Aorta (tissue), 5 donors: Measurements from ENCODE around the gene LSR. TPM values are rescaled to one million over a fixed set of nuclear protein-coding genes. Genes with fewer than 3 reads are reported as not detected.

Experiments used
- ATAC-seq: fragments of 200-7000 bp; cut with Tn5 transposase; one replicate; pipeline ENCODE4 v1.9.1; 2022; ENCODE audit warnings: moderate library complexity; ENCODE audit not compliant: low FRiP score
- DNase-seq, 2 donors: peaks; one replicate each; pipeline ENCODE4 v3.0.0-alpha.2; 2020
- H3K27ac ChIP-seq, 2 donors: one replicate each; pipeline ENCODE4 v1.5.1; 2013; ENCODE audit warnings: low read length in 2 of 2, mild to moderate bottlenecking in 2 of 2, moderate library complexity in 2 of 2, control low read depth in 1 of 2, inconsistent platforms in 1 of 2, low read depth in 1 of 2
- H3K27me3 ChIP-seq, 2 donors: one replicate each; pipeline ENCODE4 v1.6.1; 2013; ENCODE audit warnings: control low read depth in 1 of 2, low read length in 1 of 2, mild to moderate bottlenecking in 1 of 2, moderate library complexity in 1 of 2; ENCODE audit not compliant: insufficient read depth in 2 of 2, control insufficient read depth in 1 of 2
- H3K36me3 ChIP-seq, 2 donors: one replicate each; pipeline ENCODE4 v1.6.1; 2013; ENCODE audit warnings: control low read depth in 1 of 2, low read length in 1 of 2, mild to moderate bottlenecking in 1 of 2; ENCODE audit not compliant: insufficient read depth in 2 of 2, control insufficient read depth in 1 of 2
- H3K4me1 ChIP-seq, 2 donors: one replicate each; pipeline ENCODE4 v1.6.1; 2013; ENCODE audit warnings: low read length in 2 of 2, control low read depth in 1 of 2, mild to moderate bottlenecking in 1 of 2, moderate library complexity in 1 of 2; ENCODE audit not compliant: insufficient read depth in 2 of 2, control insufficient read depth in 1 of 2
- H3K4me3 ChIP-seq, 2 donors: one replicate each; pipeline ENCODE4 v1.5.1; 2013; ENCODE audit warnings: low read length in 2 of 2, control low read depth in 1 of 2, mild to moderate bottlenecking in 1 of 2
- H3K9me3 ChIP-seq: one replicate; pipeline ENCODE4 v1.6.1; 2013; ENCODE audit warnings: mild to moderate bottlenecking, low read length; ENCODE audit not compliant: control insufficient read depth
- WGBS, 2 donors: extraction: QIAGEN DNeasy Blood & Tissue Kit; methylation state at CpG; one replicate each; pipeline ENCODE4 v1.1.7; 2013; 5-methylcytosine and 5-hydroxymethylcytosine counted together
- intact Hi-C, 2 donors: fragments of 100-400 bp; cut with DNase I; formaldehyde crosslinking; loops; one replicate each; pipeline versions ENCODE4 v1.14.2 to v1.15.0; 2022
- polyA plus RNA-seq, 2 donors: library from polyadenylated mRNA; stranded (reverse); fragments of 200-250 nt; gene quantifications; one replicate each; pipeline ENCODE4 v1.2.3, GENCODE V29; 2013
- total RNA-seq, 2 donors: library from RNA; stranded (reverse); fragmentation: NEBNext Ultra II Directional; extraction: Animal tissue kit (Norgen Biotek cat#: 25700); gene quantifications; one replicate each; pipeline ENCODE4 v1.2.1, GENCODE V29; 2021
- donor health status: healthy with polysubstance abuse.
- donor health status: Bipolar disorder and iron deficiency.
- donor health status: DM: no; HTN: no; CAD: no.
- donor health status: DM: no; HTN: no; CAD: no.
- donor health status: DM: yes; HTN: yes; CAD: no.

The LSR gene
- total and polyA plus RNA-seq, 4 donors = 5.8 to 13.1 (median 11.1) TPM

GRCh38 chr19:35274323-35274722 is 25.5 kb downstream of the LSR start:
- WGBS, 2 donors = 83% methylated on average over 5 of the region's 5 CpGs
- ATAC-seq (no peak), DNase-seq (no peak)
- intact Hi-C loops = loop anchor here in 1 of 2 donors (10.0 kb wide), 1 partner anchor 220 kb away; the partner anchor contains the start of gene KRTDAP
- no peaks in the 10 kb centered on the region for H3K27me3 ChIP-seq
- H3K27ac ChIP-seq = no peak overlapping the region
- no peak overlapping the region for H3K4me3 ChIP-seq
- no peaks in the 10 kb centered on the region for H3K9me3 ChIP-seq
- no peaks in the 10 kb centered on the region for H3K4me1 ChIP-seq
- H3K36me3 ChIP-seq = peaks cover 6 to 8% of the 10 kb centered on the region in 2 donors

DNA sequence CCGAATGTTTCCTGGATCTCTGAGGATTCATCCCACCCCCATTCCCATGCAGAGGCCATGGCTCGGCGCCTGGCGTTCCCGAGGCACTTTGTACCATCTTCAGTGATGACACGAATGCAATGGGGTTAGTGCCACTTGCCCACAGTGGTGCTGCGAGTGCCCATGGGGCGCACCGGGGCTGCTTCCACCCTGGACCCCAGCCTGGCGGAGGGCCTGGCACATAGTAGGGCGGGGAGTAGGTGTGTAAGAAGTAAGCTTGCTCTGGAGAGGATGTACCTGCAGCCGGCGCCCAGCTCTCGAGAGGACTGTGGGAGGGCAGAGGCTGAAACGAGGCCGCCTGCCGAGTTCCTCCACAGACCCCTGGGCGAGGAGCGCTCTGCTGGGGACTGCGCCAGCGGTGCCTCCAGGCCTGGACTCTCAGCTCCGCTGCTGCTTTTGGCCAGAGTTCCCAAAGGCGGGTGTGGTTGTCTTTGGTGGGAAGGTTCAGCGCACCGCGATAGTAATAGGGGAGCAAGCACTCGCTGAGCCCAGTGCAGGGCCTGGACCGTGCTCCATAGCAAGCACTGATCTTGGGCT is 28.0 kb downstream of the LSR start:
- 94 to 97% methylated on average over 28 of the region's 28 CpGs for WGBS, 2 donors
- intact Hi-C loops = loop anchor here (5.0 to 10.0 kb wide), 2 partner anchors 218 to 221 kb away; partner anchors contain the start of gene KRTDAP (in 1 of the 2)
- ATAC-seq = no peak
- Histone ChIP-seq H3K4me3 (no peak overlapping the region), H3K4me1 (no peaks in the 10 kb centered on the region), H3K36me3 (peaks cover 6 to 7% of the 10 kb centered on the region in 2 donors), H3K27me3 (no peaks in the 10 kb centered on the region), H3K9me3 (no peaks in the 10 kb centered on the region), H3K27ac (no peak overlapping the region)
- no peak for DNase-seq

- Histone ChIP-seq H3K27ac (no peak overlapping the region), H3K4me3 (no peak overlapping the region), H3K27me3 (no peaks in the 10 kb centered on the region), H3K36me3 (peaks cover 3 to 6% of the 10 kb centered on the region in 2 donors), H3K4me1 (no peaks in the 10 kb centered on the region), H3K9me3 (no peaks in the 10 kb centered on the region)
- intact Hi-C loops = loop anchor here (5.0 to 10.0 kb wide), 2 partner anchors 216 to 219 kb away; partner anchors contain the start of gene KRTDAP (in 1 of the 2)
- DNase-seq (no peak), ATAC-seq (no peak)
- 89 to 92% methylated on average over 45 of the region's 45 CpGs for WGBS, 2 donors
These were observed 29.9 kb downstream of the LSR start for GRCh38 chr19:35278578-35279284.

DNA sequence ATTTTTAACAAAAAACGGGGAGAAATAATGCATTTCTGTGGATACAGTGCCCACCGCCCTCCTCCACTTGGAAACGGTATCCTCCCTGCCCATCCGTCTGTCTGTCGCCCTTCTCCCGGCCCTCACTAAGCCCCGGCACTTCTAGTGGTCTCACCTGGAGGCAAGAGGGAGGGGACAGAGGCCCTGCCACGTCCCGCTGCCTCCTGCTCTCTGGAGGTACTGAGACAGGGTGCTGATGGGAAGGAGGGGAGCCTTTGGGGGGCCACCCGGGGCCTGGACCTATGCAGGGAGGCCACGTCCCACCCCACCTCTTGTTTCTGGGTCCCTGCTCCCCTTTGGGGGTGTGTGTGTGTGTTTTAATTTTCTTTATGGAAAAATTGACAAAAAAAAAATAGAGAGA is 30.6 kb downstream of the LSR start:
- WGBS, 2 donors = 80 to 82% methylated on average over 11 of the region's 11 CpGs
- peaks cover 3 to 6% of the 10 kb centered on the region in 2 donors for H3K36me3 ChIP-seq
- no peak overlapping the region for H3K27ac ChIP-seq
- ATAC-seq = no peak
- H3K4me1 ChIP-seq = no peaks in the 10 kb centered on the region
- intact Hi-C loops = loop anchor here (5.0 to 10.0 kb wide), 2 partner anchors 215 to 218 kb away; partner anchors contain the start of gene KRTDAP (in 1 of the 2)
- no peak overlapping the region for H3K4me3 ChIP-seq
- H3K9me3 ChIP-seq = no peaks in the 10 kb centered on the region
- H3K27me3 ChIP-seq = no peaks in the 10 kb centered on the region
- no peak for DNase-seq

DNA sequence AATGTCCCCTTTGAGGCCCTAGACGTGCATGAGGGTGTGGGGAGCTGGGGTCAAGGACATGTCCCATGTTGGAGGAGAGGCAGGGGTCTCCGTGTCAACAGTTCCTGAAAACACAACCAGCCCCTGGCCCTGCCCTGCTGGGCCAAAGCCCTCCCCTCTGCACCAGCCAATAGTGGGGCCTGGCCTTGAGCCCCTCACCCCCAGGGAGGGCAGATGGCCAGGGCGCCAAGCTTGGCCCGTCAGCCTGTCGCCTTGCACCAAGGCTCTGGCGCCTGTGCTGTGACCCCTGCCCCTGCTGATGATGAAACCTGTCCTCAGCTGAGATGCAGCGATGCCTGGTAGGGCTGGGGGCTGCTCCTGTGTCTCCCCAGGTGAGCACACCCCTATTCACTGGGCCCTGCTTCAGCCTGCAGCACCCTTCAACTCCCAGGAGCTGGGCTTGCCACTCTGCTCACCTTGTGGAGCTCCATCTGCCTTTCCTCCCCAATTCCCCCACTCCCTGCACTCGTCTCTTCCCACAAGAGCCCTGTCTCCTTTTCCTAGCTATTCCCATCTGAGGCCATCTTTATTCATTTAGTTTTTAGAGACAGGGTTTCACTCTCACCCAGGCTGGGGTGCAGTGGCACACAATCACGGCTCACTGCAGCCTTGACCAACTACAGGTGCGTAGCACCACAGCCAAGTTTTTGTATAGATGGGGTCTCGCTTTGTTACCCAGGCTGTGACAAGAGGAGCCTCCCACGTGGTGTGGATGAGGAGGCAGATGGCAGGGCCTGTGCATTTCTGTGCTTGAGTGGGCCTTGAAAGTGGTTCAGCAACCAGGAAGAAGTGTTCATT is 31.4 kb downstream of the LSR start:
- H3K4me1 ChIP-seq = no peaks in the 10 kb centered on the region
- WGBS, 2 donors = 46 to 53% methylated on average over 12 of the region's 12 CpGs
- no peak overlapping the region for H3K27ac ChIP-seq
- no peaks in the 10 kb centered on the region for H3K27me3 ChIP-seq
- no peak overlapping the region for H3K4me3 ChIP-seq
- no peaks in the 10 kb centered on the region for H3K9me3 ChIP-seq
- ATAC-seq = peak; percentile 34
- no peak for DNase-seq
- H3K36me3 ChIP-seq = peaks cover 3 to 6% of the 10 kb centered on the region in 2 donors
- intact Hi-C loops = loop anchor here (5.0 to 10.0 kb wide), 2 partner anchors 215 to 217 kb away; partner anchors contain the start of gene KRTDAP (in 1 of the 2)

- H3K27me3 ChIP-seq = no peaks in the 10 kb centered on the region
- H3K9me3 ChIP-seq = no peaks in the 10 kb centered on the region
- no peak overlapping the region for H3K4me3 ChIP-seq
- intact Hi-C loops = no loop called here
- peaks cover 3 to 4% of the 10 kb centered on the region in 2 donors for H3K36me3 ChIP-seq
- DNase-seq (no peak), ATAC-seq (no peak)
- 48 to 59% methylated on average over 4 of the region's 4 CpGs for WGBS, 2 donors
- H3K4me1 ChIP-seq = no peaks in the 10 kb centered on the region
- no peak overlapping the region for H3K27ac ChIP-seq
These were observed 32.5 kb downstream of the LSR start for GRCh38 chr19:35281303-35281702.

GRCh38 chr19:35284153-35285094 is 35.6 kb downstream of the LSR start:
- H3K9me3 ChIP-seq = no peaks in the 10 kb centered on the region
- no peaks in the 10 kb centered on the region for H3K4me1 ChIP-seq
- WGBS, 2 donors = 67 to 71% methylated on average over 17 of the region's 17 CpGs
- H3K27ac ChIP-seq = no peak overlapping the region
- H3K27me3 ChIP-seq = no peaks in the 10 kb centered on the region
- no peaks in the 10 kb centered on the region for H3K36me3 ChIP-seq
- H3K4me3 ChIP-seq = no peak overlapping the region
- intact Hi-C loops = no loop called here
- no peak for DNase-seq
- ATAC-seq = no peak

- Histone ChIP-seq H3K27ac (no peak overlapping the region), H3K36me3 (no peaks in the 10 kb centered on the region), H3K9me3 (no peaks in the 10 kb centered on the region), H3K4me1 (no peaks in the 10 kb centered on the region), H3K4me3 (no peak overlapping the region), H3K27me3 (no peaks in the 10 kb centered on the region)
- intact Hi-C loops = no loop called here
- 11 to 27% methylated on average over 1 of the region's 1 CpG for WGBS, 2 donors
- DNase-seq (no peak), ATAC-seq (no peak)
These were observed 36.3 kb downstream of the LSR start for GRCh38 chr19:35285095-35285449.
